Measurements from ENCODE around the gene TRIP6.

Gene TRIP6

DNA sequence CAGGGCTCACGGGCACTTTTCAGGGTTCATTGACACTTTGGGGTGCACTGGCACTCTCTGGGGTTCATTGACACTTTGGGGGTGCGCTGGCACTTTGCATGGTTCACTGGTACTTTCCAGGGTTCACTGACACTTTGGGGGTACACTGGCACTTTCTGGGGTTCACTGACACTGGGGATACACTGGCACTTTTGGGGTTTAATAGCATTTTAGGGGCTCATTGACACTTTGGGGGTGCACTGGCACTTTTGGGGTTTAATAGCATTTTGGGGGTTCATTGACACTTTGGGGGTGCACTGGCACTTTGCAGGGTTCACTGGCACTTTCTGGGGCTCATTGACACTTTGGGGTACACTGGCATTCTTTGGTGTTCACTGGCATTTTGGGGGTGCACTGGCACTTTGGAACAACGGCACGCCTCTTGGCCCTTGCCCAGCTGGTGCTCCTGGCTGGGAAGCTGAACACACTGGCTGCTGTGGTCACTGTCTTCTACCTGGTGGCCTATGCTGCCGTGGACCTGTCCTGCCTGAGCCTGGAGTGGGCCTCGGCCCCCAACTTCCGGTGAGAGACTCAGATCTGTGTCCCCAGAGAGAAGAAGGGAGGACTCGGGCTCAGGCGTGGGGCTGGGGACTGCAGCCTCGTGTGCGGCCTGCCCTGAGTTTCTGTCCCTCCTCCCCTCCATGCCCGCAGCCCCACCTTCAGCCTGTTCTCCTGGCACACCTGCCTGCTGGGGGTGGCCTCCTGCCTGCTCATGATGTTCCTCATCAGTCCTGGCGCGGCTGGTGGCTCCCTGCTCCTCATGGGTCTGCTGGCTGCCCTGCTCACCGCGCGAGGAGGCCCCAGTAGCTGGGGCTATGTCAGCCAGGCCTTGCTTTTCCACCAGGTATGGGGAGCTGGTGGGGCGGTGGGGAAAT, 6.2 kb upstream of the TRIP6 start (continued):
- TF ChIP-seq, protein P1, sequence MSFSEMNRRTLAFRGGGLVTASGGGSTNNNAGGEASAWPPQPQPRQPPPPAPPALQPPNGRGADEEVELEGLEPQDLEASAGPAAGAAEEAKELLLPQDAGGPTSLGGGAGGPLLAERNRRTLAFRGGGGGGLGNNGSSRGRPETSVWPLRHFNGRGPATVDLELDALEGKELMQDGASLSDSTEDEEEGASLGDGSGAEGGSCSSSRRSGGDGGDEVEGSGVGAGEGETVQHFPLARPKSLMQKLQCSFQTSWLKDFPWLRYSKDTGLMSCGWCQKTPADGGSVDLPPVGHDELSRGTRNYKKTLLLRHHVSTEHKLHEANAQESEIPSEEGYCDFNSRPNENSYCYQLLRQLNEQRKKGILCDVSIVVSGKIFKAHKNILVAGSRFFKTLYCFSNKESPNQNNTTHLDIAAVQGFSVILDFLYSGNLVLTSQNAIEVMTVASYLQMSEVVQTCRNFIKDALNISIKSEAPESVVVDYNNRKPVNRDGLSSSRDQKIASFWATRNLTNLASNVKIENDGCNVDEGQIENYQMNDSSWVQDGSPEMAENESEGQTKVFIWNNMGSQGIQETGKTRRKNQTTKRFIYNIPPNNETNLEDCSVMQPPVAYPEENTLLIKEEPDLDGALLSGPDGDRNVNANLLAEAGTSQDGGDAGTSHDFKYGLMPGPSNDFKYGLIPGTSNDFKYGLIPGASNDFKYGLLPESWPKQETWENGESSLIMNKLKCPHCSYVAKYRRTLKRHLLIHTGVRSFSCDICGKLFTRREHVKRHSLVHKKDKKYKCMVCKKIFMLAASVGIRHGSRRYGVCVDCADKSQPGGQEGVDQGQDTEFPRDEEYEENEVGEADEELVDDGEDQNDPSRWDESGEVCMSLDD (tag by site-specific recombination; IDR thresholded peaks at IDR 0.05): peak; percentile 100
- TF ChIP-seq, protein P2, sequence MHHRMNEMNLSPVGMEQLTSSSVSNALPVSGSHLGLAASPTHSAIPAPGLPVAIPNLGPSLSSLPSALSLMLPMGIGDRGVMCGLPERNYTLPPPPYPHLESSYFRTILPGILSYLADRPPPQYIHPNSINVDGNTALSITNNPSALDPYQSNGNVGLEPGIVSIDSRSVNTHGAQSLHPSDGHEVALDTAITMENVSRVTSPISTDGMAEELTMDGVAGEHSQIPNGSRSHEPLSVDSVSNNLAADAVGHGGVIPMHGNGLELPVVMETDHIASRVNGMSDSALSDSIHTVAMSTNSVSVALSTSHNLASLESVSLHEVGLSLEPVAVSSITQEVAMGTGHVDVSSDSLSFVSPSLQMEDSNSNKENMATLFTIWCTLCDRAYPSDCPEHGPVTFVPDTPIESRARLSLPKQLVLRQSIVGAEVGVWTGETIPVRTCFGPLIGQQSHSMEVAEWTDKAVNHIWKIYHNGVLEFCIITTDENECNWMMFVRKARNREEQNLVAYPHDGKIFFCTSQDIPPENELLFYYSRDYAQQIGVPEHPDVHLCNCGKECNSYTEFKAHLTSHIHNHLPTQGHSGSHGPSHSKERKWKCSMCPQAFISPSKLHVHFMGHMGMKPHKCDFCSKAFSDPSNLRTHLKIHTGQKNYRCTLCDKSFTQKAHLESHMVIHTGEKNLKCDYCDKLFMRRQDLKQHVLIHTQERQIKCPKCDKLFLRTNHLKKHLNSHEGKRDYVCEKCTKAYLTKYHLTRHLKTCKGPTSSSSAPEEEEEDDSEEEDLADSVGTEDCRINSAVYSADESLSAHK (tag by site-specific recombination; IDR thresholded peaks at IDR 0.05): no peak
- TF ChIP-seq GLIS1 (tag by site-specific recombination; IDR thresholded peaks at IDR 0.05) (0 out of 2 replicates have a peak, but pooled peaks have one; percentile 25), ZNF112 (tag by site-specific recombination; IDR thresholded peaks at IDR 0.05) (no peak), ZBTB48 (tag by site-specific recombination; IDR thresholded peaks at IDR 0.05) (no peak), ZNF416 (tag by site-specific recombination; IDR thresholded peaks at IDR 0.05) (no peak), ZFP69B (tag by site-specific recombination; IDR thresholded peaks at IDR 0.05) (no peak), ZBTB8A (tag by site-specific recombination; IDR thresholded peaks at IDR 0.05) (no peak), OVOL3 (tag by site-specific recombination; IDR thresholded peaks at IDR 0.05) (no peak)

DNA sequence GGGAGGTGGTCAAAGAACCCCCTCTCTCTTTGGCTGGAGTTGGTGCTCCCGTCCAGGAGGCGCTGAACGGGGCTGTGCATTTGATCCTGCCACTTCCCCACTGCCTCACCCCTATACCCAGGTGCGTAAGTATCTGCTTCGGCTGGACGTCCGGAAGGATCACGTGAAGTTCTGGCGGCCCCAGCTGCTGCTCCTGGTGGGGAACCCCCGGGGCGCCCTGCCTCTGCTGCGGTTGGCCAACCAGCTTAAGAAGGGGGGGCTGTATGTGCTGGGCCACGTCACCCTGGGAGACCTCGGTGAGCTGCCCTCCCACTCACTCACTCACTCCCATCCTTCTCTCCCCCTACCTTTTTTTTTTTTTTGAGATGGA, 5.6 kb upstream of the TRIP6 start:
- ChIA-PET CTCF (no interaction called here), POLR2A (interaction anchor here (1.2 kb wide), 1 partner anchor 9 kb away, joined by 4 read pairs; the partner anchor contains the start of gene SLC12A9)
- TF ChIP-seq ZNF2 (tag by site-specific recombination; IDR thresholded peaks at IDR 0.05) (no peak), GLIS2 (tag by site-specific recombination; IDR thresholded peaks at IDR 0.05) (0 out of 2 replicates have a peak, but pooled peaks have one; percentile 2)
- H3K27ac ChIP-seq (ENCODE audit: extremely low read depth, low read depth, low read length): no peak overlapping the region
- H3K36me3 ChIP-seq (ENCODE audit: control insufficient read depth in 2 of 2, insufficient read depth in 1 of 2, low read length in 2 of 2): peaks cover 0 to 9% of the 10 kb centered on the region in 2 experiments; a peak in 2 of 3 replicates
- no peak overlapping the region for H3K4me3 ChIP-seq (ENCODE audit: low read depth, low read length)
- no peaks in the 10 kb centered on the region for H3K4me1 ChIP-seq (ENCODE audit: control insufficient read depth, insufficient read depth, low read length)
- no peaks in the 10 kb centered on the region for H3K9me3 ChIP-seq (ENCODE audit: control insufficient read depth, insufficient read depth, low read depth, low read length)

GRCh38 chr7:100863406-100863950, 3.7 kb upstream of the TRIP6 start:
- no peak overlapping the region for H3K27ac ChIP-seq (ENCODE audit: extremely low read depth, low read depth, low read length)
- no peak overlapping the region for H3K4me3 ChIP-seq (ENCODE audit: low read depth, low read length)
- ChIA-PET POLR2A (interaction anchor here (0.8 kb wide), 1 partner anchor 384 kb away, joined by 3 read pairs; no protein-coding TSS in a partner anchor), CTCF (interaction anchor here (0.6 to 2.4 kb wide), 4 partner anchors 11 to 576 kb away, joined by 3 to 10 read pairs (median 3); partner anchors contain the start of gene SLC12A9)
- H3K9me3 ChIP-seq (ENCODE audit: control insufficient read depth, insufficient read depth, low read depth, low read length): no peaks in the 10 kb centered on the region
- H3K4me1 ChIP-seq (ENCODE audit: control insufficient read depth, insufficient read depth, low read length): no peaks in the 10 kb centered on the region; the same call in 1 of the 2 replicates
- peaks cover 0 to 9% of the 10 kb centered on the region in 2 experiments; a peak in 2 of 3 replicates for H3K36me3 ChIP-seq (ENCODE audit: control insufficient read depth in 2 of 2, insufficient read depth in 1 of 2, low read length in 2 of 2)
- TF ChIP-seq ZNF184 (tag by site-specific recombination; IDR thresholded peaks at IDR 0.05) (no peak), ZNF776 (tag by site-specific recombination; IDR thresholded peaks at IDR 0.05; ENCODE audit: borderline replicate concordance) (no peak), ZNF398 (tag by site-specific recombination; IDR thresholded peaks at IDR 0.05) (no peak), ZBTB7A (tag by site-specific recombination; IDR thresholded peaks at IDR 0.05; ENCODE audit: low read depth) (no peak), ZNF112 (tag by site-specific recombination; IDR thresholded peaks at IDR 0.05) (no peak), ZNF174 (tag by site-specific recombination; IDR thresholded peaks at IDR 0.05) (no peak), KLF7 (tag by site-specific recombination; IDR thresholded peaks at IDR 0.05; ENCODE audit: borderline replicate concordance) (no peak), ZNF24 (tag by site-specific recombination; IDR thresholded peaks at IDR 0.05) (no peak), ZNF248 (tag by site-specific recombination; IDR thresholded peaks at IDR 0.05) (no peak)
- TF ChIP-seq, protein P2 (tag by site-specific recombination; IDR thresholded peaks at IDR 0.05): no peak
- TF ChIP-seq, protein P3, sequence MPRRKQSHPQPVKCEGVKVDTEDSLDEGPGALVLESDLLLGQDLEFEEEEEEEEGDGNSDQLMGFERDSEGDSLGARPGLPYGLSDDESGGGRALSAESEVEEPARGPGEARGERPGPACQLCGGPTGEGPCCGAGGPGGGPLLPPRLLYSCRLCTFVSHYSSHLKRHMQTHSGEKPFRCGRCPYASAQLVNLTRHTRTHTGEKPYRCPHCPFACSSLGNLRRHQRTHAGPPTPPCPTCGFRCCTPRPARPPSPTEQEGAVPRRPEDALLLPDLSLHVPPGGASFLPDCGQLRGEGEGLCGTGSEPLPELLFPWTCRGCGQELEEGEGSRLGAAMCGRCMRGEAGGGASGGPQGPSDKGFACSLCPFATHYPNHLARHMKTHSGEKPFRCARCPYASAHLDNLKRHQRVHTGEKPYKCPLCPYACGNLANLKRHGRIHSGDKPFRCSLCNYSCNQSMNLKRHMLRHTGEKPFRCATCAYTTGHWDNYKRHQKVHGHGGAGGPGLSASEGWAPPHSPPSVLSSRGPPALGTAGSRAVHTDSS (tag by site-specific recombination; IDR thresholded peaks at IDR 0.05): no peak
